Skeletal muscle cell (primary cell): ENCODE results near the gene GSDME.

Experiments
- DNase-seq: peaks from one replicate; pipeline ENCODE4 v3.0.0-alpha.2; 2010; ENCODE audit warnings: low read depth
- H3K4me3 ChIP-seq: 2 replicates; pipeline ENCODE4 v1.5.1; 2011; ENCODE audit warnings: low read depth, mild to moderate bottlenecking, control low read depth, low read length, moderate library complexity

Gene GSDME

DNA sequence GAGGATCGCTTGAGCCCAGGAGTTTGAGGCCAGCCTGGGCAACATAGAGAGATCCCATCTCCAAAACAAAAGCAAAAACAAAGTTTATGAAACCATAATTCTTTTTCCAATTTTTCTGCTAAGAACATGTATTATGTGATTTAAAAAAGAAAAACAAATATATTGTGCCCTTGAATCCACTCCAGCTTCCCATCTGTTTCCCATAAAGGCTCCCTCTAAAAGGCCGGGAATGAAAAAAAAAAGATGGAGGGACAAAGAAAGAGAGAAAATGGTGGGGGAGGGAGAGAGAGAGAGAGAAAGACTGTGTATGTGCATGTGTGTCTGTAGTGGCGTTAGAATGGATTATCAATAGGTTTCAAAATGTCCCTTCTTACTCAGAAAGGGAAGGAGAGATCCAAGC is 20.5 kb upstream of the GSDME start:
- DNase-seq: no peak
- no peak overlapping the region for H3K4me3 ChIP-seq

DNA sequence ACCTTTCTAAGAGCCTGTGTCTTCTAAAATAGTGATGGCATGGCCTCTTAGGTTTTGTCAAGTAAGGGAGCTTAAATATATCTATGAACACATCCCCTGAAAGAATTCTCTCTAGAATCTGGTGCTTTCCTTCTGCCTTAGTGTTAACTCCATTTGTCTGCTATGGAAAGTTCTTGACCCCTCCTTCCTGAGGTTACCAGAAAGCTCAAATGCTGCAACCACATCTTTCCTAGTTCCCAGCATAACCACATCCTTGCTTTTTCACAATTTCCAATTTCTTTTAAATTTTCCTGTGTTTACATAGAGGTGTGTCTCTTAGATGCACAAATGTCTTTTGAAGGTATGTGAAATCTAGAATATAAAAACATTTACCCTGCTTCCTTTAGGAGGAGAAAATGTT is 16.4 kb upstream of the GSDME start:
- DNase-seq: peak; percentile 13
- H3K4me3 ChIP-seq: no peak overlapping the region

DNA sequence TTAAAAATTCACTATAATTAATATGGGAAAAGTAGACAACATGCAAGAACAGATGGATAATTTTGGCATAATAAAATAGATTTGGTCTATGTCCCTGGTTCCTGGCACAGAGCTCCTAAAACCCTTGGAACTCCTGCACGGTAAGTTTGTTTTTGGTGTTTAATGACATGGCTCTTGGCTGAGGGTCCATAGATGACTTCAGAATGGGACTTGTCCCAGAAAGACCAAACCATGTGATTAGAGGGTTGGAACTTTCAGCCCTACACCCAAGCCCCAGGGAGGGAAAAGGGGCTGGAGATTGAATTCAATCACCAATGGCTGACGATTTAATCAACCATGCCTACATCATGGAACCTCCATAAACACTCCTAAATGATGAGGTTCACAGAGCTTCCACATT is 12.6 kb upstream of the GSDME start:
- H3K4me3 ChIP-seq: no peak overlapping the region
- no peak for DNase-seq

DNA sequence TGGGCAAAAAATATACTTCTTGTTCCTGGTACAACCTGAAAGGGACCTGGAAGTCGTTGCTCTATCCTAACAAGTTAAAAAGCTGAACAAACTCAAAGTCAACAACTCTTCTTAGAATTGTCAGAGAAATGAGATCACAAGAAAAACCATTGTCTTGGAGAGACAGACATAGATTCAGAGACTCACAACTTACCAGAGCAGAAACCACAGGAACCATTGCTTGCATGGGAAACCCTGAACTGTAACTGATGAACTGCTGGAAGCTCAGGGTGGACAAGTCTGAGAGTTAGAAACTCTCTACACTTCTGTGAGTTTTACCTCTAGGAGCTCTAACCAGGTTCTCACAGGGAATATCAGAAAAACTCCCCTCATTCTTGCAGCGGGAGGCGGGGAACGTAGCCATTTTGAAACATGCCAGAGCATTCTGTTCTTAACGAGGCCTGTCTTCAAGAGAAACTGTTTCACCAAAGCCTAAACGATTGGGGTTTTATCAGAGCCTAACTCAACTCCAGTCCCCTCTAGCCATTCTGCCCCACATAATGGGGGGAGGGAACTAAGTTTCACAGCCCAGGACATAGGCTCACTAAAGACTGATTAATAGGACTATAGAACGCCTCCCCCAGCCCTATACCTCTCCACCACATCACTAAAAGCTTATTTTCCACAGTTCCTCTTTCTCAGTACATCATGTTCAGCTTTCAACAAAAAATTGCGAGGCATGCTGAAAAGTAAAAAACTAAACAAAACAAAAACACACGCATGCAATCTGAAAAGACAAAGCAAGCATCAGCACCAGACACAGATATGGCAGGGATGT is 12.0 kb upstream of the GSDME start:
- no peak for DNase-seq

DNA sequence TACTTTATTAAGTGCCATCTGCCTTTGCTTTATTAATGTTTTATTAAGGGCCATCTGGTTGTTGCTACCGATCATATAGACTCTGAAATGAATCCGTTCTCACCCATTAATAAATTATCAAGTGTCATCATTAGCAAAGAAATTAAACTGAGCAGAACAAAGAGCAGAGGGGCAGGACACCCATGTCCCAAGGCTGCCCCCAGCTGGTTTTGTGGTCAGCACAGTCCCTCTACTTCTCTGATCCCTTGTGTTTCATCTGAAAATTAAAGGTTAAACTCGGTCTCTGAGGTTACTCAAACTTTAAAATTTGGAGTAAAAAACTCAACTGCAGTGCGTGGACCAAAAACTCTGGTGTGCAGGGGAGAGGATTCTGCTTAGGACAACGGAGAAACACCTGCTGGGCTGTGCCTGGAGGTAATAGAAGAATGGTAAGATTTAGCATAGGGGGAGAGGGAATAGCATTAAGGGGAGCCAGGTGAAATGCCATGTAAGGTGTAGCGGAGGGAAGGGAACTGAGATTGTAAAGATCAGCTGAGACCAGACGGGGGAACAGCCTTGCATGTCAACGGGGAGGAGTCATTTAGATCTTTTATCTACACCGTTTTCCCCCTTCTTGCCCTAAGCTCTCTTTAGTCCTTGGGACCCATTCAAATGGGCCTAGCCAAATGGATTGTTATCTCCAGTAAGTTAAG is 10.8 kb upstream of the GSDME start:
- no peak overlapping the region for H3K4me3 ChIP-seq
- DNase-seq: no peak

More for the DNA sequence above, 12.0 kb upstream of the GSDME start:
- no peak overlapping the region for H3K4me3 ChIP-seq

DNA sequence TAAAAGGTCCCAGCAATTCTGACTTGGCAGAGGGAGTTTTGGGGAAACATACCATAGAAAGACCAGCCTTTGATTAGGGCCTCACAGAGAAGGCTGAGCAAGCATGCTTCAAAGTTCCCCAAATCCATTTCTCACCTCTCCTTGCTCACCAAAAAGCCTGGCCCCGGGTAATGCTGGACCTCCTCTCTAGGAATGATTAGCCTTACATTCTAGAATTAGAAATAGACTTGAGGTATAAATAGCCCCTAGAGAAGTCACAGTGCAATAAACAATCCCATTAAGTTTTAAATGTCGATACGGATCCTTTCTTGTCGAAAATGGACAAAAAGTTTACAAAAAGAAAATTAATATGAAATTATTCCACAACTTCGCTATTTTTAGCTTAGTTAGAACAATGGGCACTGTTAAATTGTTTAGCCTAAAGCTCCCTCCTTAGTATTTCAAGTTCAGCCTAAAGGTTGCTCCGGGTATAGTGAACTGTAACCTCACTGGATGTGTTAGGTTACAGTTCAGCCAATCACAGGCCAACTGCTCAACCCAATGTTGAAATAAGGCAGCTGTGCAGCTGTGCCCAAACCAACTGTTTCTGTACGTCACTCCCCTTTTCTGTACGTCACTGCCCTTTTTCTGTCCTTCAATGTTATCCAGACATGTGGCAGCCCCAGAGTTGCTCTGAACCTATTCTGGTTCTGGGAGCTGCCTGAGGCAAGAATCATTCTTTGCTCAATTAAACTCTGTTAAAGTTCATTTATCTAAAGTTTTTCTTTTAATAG is 7.9 kb upstream of the GSDME start:
- peak; percentile 39 for DNase-seq
- H3K4me3 ChIP-seq: no peak overlapping the region

DNA sequence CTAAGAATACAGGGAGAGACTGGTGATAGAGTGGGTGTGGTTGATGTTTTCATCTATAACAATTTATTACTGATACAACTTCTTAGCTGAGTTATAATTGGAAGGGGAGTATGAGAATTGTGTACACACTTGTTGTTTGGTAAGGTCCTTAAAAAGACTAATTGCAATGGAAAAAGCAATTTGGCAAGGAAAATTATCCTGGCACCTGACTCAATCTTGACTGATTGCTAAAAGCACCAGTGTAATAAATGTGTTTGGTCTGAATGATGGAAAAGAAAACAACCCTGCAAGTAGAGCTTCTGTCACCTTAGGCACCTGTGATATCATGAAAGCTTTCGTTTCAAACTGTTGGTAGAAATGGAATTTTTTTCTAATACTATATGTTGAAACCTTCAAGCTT is 6.7 kb upstream of the GSDME start:
- no peak overlapping the region for H3K4me3 ChIP-seq

DNA sequence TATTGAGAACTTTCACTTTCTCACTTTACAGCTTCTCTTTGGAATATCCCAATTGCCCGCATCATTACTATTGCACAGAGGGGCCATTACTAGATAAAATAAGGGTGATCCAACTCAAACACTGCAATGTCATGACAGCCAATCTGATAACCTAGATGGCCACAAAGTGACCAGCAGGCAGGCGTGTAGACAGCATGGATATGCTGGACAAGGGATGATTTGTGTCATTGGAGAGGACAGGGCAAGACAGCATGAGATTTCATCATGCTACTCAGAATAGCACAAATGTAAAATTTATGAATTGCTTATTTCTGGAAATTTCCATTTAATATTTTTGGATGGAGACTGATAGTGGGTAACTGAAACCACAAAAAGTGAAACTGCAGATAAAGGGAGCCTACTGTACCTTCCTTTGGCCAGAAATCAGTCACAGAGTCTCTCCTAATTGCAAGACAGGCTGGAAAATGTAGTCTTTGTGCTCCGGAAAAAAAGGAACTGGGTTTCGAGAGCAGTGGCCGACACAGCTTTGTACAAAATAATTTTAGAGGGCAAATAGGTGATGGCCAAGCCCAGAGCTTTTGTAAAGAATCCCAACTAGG is 6.1 kb upstream of the GSDME start:
- H3K4me3 ChIP-seq: no peak overlapping the region
- no peak for DNase-seq

More for the DNA sequence above, 6.7 kb upstream of the GSDME start:
- no peak for DNase-seq

DNA sequence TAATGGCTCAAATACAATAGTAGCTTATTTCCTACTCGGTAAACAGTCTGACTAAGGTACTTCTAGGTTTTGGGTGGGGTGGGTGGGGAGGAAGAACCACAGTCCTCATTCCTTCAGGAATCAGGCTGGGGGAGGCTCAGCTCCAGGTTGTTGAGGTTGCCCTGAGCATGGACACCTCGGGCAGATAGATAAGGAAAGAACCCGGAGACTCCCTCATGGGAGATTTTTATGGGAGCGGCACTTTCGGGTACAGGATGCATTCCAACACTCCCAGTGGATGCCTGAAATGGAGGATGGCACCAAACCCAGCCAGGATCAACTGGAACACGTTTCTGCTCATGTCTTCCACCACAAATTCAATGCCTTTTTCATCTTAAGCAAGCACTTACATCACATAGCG is 5.5 kb upstream of the GSDME start:
- no peak for DNase-seq
- no peak overlapping the region for H3K4me3 ChIP-seq

DNA sequence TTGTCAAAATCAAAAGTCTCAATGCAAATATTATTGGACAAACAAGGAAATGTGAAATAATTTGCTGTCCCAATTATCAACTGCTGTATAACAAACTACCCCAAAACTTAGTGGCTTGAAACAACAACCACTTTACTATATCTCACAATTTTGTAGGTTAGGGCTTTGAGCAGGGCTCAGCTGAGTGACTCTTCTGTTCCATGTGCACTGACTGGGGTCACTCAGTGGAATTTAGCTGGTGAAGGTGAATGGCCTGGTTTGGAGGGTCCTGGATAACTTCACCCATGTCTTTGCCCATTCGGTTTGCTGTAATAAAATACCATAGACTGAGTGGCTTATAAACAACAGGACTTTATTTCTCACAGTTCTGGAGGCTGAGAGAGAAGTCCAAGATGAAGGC is 3.7 kb upstream of the GSDME start:
- no peak for DNase-seq
- no peak overlapping the region for H3K4me3 ChIP-seq

DNA sequence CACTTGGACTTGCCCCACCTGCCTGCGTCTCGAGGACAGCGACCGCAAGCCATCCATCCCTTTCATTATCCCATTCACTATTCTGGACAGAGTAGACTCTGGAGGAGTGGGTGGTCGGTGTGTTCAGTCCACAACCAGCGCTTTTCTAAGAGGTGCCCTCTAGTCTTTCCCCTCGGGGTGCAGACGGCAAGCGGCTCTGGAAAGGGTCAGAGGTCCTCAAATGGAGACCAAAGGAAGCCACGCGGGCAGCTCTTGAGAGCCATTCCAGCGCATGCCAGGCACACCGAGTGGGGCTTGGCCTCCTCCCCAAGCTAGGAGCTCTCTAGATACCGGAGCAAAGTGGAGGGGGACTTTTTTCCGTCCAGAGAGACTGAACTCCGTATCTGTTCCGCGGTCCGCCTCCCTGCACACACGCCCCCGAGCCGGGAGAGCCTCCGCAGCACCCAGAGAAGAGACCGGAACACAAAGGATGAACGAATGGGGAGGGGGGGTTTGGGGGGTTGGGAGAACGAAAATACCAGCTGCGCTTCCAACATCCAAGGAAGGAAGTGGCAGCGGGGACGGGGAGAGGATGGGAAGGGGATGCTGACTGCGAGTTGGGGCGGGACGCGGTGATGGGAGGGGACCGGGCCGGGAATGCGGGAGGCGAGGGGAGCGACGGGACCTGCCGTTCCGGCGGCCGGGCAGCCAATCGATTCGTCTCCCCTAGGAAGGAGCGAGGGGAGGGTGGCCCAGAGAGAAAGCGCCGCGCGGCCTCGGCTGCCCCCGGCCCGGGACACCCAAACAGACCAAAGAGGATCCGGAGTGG is 515 bp downstream of the GSDME start:
- no peak for DNase-seq

DNA sequence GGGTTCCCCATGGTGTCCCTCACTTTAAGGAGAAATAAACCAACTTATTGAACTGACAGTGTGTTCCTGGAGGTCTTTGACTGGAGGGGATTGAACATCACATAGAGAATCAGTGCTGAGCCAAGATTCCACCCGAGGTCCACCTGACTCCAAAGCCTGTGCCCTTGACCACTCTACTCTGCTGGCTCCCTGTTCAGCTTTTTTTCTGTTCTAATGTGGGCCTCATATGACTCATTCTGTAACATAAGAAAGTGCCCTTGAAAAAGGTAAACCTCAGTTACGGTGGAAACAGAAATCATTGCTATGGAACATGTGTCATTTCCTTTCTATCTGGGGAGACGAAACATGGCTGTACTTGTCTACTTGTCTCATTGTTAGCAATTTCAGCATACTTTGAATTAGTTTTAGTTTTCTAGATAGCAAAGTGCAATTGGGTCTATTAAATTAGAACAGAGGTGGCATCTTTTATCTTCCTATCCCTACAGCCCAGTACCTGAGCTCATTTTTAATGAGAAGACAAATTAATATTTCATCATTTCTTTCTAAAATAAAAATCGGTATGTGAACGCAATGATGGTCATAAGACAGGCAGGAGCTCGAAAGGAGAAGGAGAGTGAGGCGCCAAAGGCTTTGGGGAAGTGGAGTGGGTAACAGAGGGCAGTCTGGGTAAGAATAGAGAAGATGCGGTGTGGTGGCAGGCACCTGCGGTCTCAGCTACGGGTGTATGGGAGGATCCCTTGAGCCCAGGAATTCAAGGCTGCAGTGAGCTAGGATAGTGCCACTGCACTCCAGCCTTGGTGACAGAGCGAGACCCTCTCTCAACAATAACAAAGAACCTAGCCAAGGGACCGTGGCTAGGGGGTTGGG is 1.5 kb downstream of the GSDME start:
- peak overlapping the region; percentile 69 for H3K4me3 ChIP-seq
- no peak for DNase-seq

More for the DNA sequence above, 515 bp downstream of the GSDME start:
- peak overlapping the region; percentile 69 for H3K4me3 ChIP-seq

DNA sequence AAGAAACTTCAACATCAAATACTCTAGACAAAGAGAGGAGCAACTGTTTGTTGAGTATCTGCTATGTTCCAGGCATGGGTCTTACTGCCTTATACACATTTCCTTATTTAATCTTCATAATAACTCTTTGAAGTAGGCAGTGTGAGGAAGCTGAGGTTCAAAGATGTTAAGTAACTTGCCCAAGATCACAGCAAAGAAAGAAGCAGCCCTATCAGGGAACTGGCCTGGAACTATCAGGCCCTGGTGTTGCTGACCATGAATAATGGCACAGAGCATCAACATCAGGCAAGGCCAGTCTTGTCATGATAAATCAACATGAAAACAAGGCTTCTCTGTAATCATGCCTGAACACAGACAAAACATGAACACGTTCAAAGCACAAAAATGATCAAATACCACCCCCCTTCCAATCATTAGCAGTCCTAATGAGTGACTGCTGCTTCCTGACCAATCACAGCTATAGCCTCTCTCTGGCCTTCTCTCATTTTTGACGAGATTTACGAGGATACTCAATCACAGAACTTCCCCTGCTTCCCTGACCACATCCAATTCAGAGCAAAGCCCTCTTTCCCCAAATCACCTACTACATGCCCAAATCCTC is 2.3 kb downstream of the GSDME start:
- no peak for DNase-seq
- no peak overlapping the region for H3K4me3 ChIP-seq

DNA sequence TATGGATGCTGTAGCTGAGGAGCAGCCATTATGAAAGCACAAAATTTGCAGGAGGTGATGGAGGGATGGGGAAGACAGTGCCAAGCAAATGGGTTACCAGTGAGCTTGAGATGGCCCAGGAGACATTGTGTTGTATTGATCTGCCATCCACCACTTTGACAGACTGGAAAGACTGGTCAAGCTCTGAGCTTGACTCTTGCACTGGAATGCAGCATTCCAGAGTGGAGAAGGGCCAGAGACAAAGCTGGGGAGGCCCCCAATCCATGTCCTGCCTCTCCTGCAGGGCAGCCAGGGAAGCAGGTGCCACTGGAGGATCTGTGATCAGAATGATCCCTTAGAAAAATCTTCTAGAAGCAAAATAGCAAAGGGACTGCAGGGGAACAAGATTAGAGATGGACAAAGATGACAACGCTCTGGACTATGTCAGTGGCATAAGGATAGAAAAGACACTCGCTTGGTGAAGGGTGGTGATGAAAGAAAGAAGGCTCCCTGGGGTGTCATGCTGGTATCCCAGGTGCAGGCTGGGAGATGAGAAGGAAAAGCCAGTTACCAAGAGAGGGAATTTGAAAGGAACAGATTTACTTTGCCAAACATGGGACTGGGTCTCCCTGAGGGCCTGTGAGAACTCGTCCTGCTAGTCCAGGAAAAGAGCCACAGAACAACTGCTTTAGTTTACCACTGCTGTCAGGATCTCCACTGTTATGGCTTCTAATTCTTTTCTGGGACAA is 5.0 kb downstream of the GSDME start:
- no peak overlapping the region for H3K4me3 ChIP-seq
- no peak for DNase-seq

DNA sequence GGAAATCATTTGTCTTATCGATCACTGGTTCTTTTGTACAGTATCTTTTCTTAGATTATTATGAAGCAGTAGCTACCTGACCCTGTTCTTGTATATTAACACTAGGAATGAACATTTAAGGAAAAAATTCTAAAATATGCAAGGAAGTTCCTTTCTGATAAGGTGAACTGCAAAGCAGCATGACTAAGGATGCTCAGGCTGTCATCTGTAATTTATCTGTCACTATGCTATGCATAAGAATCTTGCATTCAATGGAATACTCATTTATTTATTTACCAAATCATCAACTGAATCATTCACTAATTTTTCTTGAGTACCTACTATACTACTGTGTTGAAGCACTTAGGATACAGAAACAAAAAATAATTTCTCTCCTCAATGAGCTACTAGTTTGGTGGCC is 5.8 kb downstream of the GSDME start:
- no peak overlapping the region for H3K4me3 ChIP-seq
- no peak for DNase-seq

DNA sequence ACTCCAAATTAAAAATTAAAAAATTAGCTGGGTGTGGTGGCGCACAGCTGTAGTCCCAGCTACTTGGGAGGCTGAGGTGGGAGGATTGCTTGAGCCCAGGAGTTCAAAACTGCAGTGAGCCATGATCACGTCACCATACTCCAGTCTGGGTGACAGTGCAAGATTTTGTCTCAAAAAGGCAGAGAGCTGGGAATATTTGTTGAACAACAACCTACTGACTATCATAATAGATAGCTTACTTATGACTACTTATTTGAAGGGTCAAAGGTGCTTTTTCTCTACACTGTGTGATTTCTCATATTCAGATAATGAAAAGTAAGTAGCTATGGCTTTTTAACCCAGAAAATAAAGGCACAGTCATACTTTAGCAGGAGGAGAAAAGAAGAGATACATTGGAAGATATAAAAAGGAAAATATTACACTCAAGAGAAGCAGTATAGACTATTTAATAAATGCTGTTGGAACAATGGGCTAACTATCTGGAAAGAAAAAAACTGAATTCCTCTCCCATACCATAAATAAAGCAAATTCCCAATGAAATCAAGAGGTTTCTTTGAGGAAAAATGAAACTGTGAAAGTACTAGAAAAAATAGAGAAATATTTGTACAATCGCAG is 6.7 kb downstream of the GSDME start:
- no peak for DNase-seq
- H3K4me3 ChIP-seq: no peak overlapping the region

DNA sequence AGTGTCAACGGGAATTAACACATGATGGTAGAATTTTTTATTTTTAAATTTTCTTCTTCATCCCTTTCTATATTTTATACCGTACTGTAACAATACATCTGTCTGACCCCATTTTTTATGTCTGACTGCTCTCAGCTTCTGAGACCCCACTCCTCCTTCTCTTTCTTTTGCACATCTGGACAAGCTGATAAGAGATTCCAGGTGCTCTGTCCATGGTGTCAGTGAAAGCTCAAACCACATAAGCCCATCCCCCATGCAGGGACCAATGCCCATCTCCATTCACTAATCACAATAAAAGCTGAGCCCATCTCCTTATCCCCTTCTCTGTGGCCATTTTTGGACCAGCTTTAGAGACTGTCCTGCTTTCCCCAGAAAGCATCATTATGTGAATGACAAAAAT is 8.7 kb downstream of the GSDME start:
- no peak for DNase-seq
- H3K4me3 ChIP-seq: no peak overlapping the region
